Esophagus squamous epithelium (tissue), 5 donors: Measurements from ENCODE around the gene SNX17. TPM values are rescaled to one million over a fixed set of nuclear protein-coding genes. Genes with fewer than 3 reads are reported as not detected.

Experiments used
- DNase-seq: peaks from one replicate; lab custom pipeline; 2025; lab: John Stamatoyannopoulos, UW
- H3K27ac ChIP-seq, 4 donors: fragments of 200-600 bp; sonication (generic); one replicate each; pipeline ENCODE4 v1.5.1; 2016 to 2019; ENCODE audit warnings: mild to moderate bottlenecking in 1 of 4
- H3K27me3 ChIP-seq, 4 donors: fragments of 200-600 bp; sonication (generic); 1 replicate in 3 of 4; 2 replicates in 1 of 4; pipeline versions ENCODE4 v1.5.1 to v1.6.0; 2017 to 2021; ENCODE audit warnings: antibody characterized with exemption in 1 of 4
- H3K36me3 ChIP-seq, 3 donors: fragments of 200-600 bp; sonication (generic); one replicate each; pipeline ENCODE4 v1.5.1; 2016 to 2019
- H3K4me1 ChIP-seq, 3 donors: fragments of 200-600 bp; sonication (generic); one replicate each; pipeline ENCODE4 v1.5.1; 2017 to 2019
- H3K4me3 ChIP-seq, 4 donors: fragments of 200-600 bp; sonication (generic); 1 replicate in 3 of 4; 2 replicates in 1 of 4; pipeline ENCODE4 v1.5.1; 2016 to 2019; ENCODE audit warnings: mild to moderate bottlenecking in 2 of 4, moderate library complexity in 1 of 4
- H3K9me3 ChIP-seq, 3 donors: fragments of 200-600 bp; sonication (generic); one replicate each; pipeline ENCODE4 v1.5.1; 2016 to 2019
- POLR2A ChIP-seq, 4 donors: fragments of 450-650 bp; IDR thresholded peaks; one replicate each; pipeline ENCODE4 v1.6.1; 2017; ENCODE audit warnings: antibody characterized with exemption in 4 of 4, mild to moderate bottlenecking in 4 of 4, moderate library complexity in 3 of 4
- WGBS, 2 donors: methylation state at CpG; one replicate each; pipeline ENCODE4 v1.1.5; 2018; 5-methylcytosine and 5-hydroxymethylcytosine counted together
- intact Hi-C: fragments of 100-400 bp; cut with DNase I; formaldehyde crosslinking; loops from one replicate; pipeline ENCODE4 v1.15.0; 2022
- total RNA-seq, 4 donors: library from RNA; depleted of rRNA; stranded (reverse); fragments of >200 nt; gene quantifications; one replicate each; pipeline ENCODE4 v1.1.0, GENCODE V29; 2016
- TF ChIP-seq, protein P1 (sequence below), 6 experiments: fragments of 450-650 bp in 4 of 6; fragments of 200-600 bp in 2 of 6; sonication (generic) in 2 of 6; IDR thresholded peaks; one replicate each; pipeline ENCODE4 v1.5.1; 2016 to 2019; ENCODE audit warnings: antibody characterized with exemption in 6 of 6, mild to moderate bottlenecking in 4 of 6, moderate library complexity in 4 of 6
- donor health status: DM: yes; HTN: yes; CAD: no.

The SNX17 gene
- total RNA-seq, 4 donors from 2014 or later = 53.5 to 106 (median 75.8) TPM

DNA sequence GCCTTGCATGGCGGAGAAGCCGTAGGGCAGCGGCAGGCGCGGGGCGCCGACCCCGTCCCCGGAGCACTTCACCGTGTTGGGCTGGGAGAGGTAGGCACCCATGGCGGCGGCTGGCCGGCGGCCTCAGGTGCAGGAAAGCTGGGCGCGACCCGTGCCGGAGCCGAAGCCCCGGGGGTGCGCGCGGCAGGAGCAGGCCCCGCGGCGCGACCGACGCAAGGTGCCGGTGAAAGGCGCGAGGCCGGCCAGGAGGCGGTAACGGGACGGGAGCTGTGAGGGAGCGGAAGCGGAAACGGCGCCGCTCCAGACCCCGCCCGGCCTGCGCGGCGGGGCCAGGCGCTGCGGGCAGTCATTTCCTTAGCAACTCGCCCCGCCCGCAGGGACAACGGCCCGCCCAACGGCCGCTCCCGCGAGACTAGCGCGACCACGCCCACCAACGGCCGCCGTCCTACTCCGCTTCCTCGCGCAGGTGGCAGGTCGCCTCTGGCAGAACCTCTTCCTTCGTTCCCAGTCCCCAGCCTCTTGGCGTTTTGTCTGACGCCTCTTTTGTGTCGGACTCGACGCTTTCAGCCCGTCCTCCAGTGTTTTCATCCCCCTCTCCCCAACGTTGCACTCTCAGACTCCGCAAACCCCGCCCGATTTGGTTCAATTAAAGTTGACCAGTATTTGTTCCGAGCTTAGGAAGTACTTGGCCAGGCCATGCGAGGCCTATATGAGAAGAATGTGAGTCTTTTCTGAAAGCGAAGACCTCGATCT is 39.1 kb downstream of the SNX17 start, which contains the start of gene PPM1G:
Gene PPM1G (minus strand): TSS at position 271 of the 753 bp plus-strand sequence. CDS start 169 bp downstream, at position 102.
- no peaks in the 10 kb centered on the region for H3K27me3 ChIP-seq
- H3K4me1 ChIP-seq = peaks cover 12 to 42% (median 20%) of the 10 kb centered on the region in 3 donors
- 0 to 4% methylated on average over 17 to 26 of the region's 82 CpGs for WGBS, 2 donors
- DNase-seq = peak; percentile 53
- no peaks in the 10 kb centered on the region for H3K9me3 ChIP-seq
- peak within 1 kb of the TSS; percentile 88 to 94 (median 90) for H3K27ac ChIP-seq
- H3K36me3 ChIP-seq = peaks cover 0 to 23% (median 0%) of the 10 kb centered on the region in 3 donors
- TF ChIP-seq, protein P1, sequence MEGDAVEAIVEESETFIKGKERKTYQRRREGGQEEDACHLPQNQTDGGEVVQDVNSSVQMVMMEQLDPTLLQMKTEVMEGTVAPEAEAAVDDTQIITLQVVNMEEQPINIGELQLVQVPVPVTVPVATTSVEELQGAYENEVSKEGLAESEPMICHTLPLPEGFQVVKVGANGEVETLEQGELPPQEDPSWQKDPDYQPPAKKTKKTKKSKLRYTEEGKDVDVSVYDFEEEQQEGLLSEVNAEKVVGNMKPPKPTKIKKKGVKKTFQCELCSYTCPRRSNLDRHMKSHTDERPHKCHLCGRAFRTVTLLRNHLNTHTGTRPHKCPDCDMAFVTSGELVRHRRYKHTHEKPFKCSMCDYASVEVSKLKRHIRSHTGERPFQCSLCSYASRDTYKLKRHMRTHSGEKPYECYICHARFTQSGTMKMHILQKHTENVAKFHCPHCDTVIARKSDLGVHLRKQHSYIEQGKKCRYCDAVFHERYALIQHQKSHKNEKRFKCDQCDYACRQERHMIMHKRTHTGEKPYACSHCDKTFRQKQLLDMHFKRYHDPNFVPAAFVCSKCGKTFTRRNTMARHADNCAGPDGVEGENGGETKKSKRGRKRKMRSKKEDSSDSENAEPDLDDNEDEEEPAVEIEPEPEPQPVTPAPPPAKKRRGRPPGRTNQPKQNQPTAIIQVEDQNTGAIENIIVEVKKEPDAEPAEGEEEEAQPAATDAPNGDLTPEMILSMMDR (IDR thresholded peaks at IDR 0.05) = no peak
- peak in 2 of 4 donors; percentile 25 to 67 for TF ChIP-seq POLR2A (IDR thresholded peaks at IDR 0.05)
- H3K4me3 ChIP-seq = peak within 1 kb of the TSS; percentile 92 to 96 (median 96)
- intact Hi-C loops = no loop called here

DNA sequence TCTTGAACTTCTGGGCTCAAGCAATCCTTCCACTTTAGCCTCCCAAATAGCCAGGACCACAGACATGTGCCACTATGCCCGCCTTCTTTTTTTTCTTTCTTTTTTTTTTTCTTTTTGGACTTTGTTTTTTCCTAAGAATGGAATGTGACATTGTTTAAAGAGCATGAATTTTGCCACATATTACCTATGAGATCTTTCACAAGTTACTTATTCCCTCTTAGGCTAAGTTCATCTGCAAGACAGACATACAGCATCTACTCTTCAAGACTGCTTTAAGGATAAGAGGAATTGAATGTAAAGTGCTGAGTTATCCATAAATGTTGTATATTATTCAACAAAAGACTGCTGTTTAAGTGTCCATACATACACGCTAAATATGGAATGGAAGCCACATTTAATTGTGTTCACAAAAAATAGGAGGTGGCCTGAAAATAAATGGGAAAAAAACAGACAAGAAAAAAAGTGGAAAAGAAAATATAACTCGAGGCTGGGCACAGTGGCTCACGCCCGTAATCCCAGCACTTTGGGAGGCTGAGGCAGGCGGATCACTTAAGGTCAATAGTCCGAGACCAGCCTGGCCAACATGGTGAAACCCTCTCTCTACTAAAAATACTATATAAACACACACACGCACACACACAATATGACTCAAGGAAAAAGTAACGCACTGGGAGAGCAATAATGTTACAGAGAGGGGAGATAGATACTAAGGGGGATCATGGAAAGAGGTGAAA is 42.2 kb downstream of the SNX17 start:
- peaks cover 8 to 23% (median 12%) of the 10 kb centered on the region in 3 donors for H3K4me1 ChIP-seq
- no peaks in the 10 kb centered on the region for H3K9me3 ChIP-seq
- TF ChIP-seq, protein P1 (IDR thresholded peaks at IDR 0.05) = no peak
- TF ChIP-seq POLR2A (IDR thresholded peaks at IDR 0.05) = no peak
- H3K27me3 ChIP-seq = no peaks in the 10 kb centered on the region
- intact Hi-C loops = no loop called here
- no peak for DNase-seq
- no peak overlapping the region for H3K27ac ChIP-seq
- WGBS, 2 donors = 78 to 86% methylated on average over 9 of the region's 9 CpGs
- peaks cover 0 to 2% (median 0%) of the 10 kb centered on the region in 3 donors for H3K36me3 ChIP-seq
- no peak overlapping the region for H3K4me3 ChIP-seq

DNA sequence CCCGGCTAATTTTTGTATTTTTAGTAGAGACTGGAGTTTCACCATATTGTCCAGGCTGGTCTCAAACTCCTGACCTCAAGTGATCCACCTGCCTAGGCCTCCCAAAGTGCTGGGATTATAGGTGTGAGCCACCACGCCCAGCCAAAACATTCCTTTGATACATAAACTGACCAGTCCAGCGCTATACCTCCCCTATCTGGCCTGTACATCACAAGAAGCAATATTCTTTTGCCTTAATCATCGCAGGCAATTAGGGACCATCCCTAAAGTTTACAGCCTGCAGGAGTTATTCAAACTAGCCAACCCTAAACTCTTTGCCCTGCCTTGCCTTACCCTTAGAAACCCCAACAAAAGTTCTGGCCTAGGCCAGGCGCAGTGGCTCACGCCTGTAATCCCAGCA is 45.7 kb downstream of the SNX17 start:
- 88 to 100% methylated on average over 3 of the region's 6 CpGs for WGBS, 2 donors
- DNase-seq = no peak
- Histone ChIP-seq H3K4me3 (no peak overlapping the region), H3K9me3 (no peaks in the 10 kb centered on the region), H3K4me1 (no peaks in the 10 kb centered on the region), H3K27me3 (no peaks in the 10 kb centered on the region), H3K36me3 (no peaks in the 10 kb centered on the region), H3K27ac (no peak overlapping the region)
- TF ChIP-seq POLR2A (IDR thresholded peaks at IDR 0.05) = no peak
- TF ChIP-seq, protein P1 (IDR thresholded peaks at IDR 0.05) = no peak
- intact Hi-C loops = no loop called here

DNA sequence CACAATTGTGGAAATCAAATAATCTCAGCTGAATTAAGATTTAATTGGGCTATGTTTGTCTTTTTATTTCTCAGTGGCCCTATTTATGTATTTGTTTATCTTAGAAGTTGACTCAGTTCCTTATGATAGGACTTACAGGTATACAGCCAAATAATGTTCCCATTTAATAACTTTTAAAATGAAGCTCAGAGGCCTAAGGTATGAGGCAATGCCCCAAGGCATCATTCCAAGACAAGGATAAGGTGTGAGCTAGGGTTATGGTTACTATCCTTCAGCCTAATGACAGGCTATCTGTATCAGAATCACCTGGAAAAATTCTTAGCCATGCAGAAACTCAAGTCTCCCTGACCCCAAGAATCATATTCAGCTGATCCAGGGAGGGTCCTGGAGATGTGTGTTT is 50.6 kb downstream of the SNX17 start:
- Histone ChIP-seq H3K27me3 (no peaks in the 10 kb centered on the region), H3K4me1 (no peaks in the 10 kb centered on the region), H3K27ac (no peak overlapping the region), H3K4me3 (no peak overlapping the region), H3K9me3 (no peaks in the 10 kb centered on the region), H3K36me3 (no peaks in the 10 kb centered on the region)
- TF ChIP-seq, protein P1 (IDR thresholded peaks at IDR 0.05) = no peak
- no peak for TF ChIP-seq POLR2A (IDR thresholded peaks at IDR 0.05)
- DNase-seq = no peak
- intact Hi-C loops = no loop called here
